Head of caudate nucleus (tissue), 42 donors: ENCODE data around the gene GNB3.
"Not testable (repeated sequence)": the region's sequence is repeated elsewhere in the genome, so short reads cannot be mapped to it uniquely, and the experiment has no call there.

Source experiments
- DNase-seq, 42 donors: peaks; one replicate each; pipeline versions ENCODE4 v3.0.0 to v3.0.0-alpha.2; 2020 to 2021; ENCODE audit warnings: mixed read lengths in 7 of 42
- intact Hi-C: fragments of 100-400 bp; cut with DNase I; formaldehyde crosslinking; loops from one replicate; pipeline ENCODE4 v1.15.0; 2022

The GNB3 gene

GRCh38 chr12:6869049-6870021 lies 28.6 kb downstream of the GNB3 start:
- peak; percentile 53 to 94 (median 85) for DNase-seq
- intact Hi-C loops = no loop called here

GRCh38 chr12:6870304-6870703 lies 29.6 kb downstream of the GNB3 start:
- peak in 1 of 42 donors; percentile 21 for DNase-seq
- intact Hi-C loops = not testable (repeated sequence)

DNA sequence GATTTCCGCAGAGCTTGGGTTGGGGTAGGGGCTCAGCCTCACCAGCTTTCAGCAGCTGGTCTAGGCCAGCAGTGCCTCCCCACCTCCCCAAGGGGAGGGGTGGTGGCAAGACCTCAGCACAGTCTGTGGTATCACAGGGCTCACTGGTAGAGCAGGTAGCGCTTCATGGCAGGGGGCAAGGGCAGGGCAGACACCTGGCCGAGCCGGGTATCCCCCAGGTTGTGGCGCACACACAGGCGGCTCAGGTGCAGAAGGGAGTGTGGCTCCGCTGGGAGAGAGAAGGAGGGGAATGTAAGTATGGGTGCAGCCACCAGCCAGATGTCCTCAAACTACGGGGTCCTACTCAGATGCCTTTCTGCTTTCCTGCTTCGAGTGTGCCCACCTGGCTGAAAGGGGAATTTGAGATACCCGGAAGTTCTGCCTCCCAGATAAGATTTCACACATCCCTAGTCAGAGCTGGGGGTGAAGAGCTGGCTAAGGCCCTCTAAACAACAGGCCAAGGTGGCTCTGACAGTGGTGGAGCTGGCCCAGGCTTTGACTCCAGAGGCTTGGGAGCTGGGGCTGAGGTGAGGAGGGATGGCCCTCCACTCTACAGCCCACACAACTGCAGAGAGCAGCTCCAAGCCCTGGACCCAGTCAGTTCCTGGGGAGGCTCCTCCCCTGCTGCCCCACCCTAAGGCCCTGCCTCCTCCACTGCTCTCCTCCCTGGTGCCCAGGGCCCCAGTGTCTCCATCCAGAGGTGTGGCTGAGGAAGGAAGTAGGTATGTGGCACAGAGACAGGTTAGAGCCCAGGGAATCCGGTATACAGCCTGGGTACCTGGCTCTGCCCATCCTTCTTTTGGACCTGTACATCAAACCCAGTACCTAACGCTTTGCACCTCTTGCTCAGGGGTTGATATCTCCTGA lies 30.6 kb downstream of the GNB3 start:
- intact Hi-C loops = no loop called here
- DNase-seq = no peak

- peak; percentile 65 to 92 (median 84) for DNase-seq
- intact Hi-C loops = loop anchor here (2.0 kb wide), 1 partner anchor 18 kb away; no protein-coding TSS in a partner anchor
Measured at GRCh38 chr12:6872073-6873048, 31.6 kb downstream of the GNB3 start.

GRCh38 chr12:6873094-6874014 lies 32.6 kb downstream of the GNB3 start, which contains the start of gene SPSB2:
Gene SPSB2 (minus strand): TSS chr12:6873303. CDS start chr12:6872901, 402 bp downstream.
- intact Hi-C loops = loop anchor here (2.0 kb wide), 1 partner anchor 17 kb away; no protein-coding TSS in a partner anchor
- peak; percentile 85 to 98 (median 96) for DNase-seq

GRCh38 chr12:6874015-6874368 lies 33.3 kb downstream of the GNB3 start:
- intact Hi-C loops, DNase-seq: not testable (repeated sequence)

GRCh38 chr12:6879824-6880223 lies 39.1 kb downstream of the GNB3 start:
- DNase-seq, intact Hi-C loops: not testable (repeated sequence)

- DNase-seq = no peak
Measured at GRCh38 chr12:6883252-6883651, 42.5 kb downstream of the GNB3 start.

DNA sequence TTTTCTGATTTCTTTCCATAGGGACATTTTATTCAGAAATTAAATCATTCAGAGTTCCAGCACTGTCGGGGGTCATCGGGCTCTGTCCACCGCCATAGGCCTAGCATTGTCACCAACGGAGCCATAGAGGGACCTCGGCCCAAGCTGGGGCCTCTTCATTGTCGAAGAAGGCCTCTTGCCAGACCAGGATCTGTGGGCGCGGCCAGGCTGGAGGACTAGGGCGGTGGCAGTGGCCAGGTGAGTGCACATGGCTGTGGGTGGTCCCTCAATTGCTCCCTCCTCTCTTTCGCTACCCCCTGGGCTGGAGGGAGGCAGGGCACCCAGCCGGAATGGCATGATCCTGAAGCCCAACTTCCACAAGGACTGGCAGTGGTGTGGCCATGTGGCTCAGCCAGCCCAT lies 43.0 kb downstream of the GNB3 start:
- no peak for DNase-seq
- intact Hi-C loops = no loop called here

More at GRCh38 chr12:6883252-6883651, 42.5 kb downstream of the GNB3 start:
- intact Hi-C loops = no loop called here

DNA sequence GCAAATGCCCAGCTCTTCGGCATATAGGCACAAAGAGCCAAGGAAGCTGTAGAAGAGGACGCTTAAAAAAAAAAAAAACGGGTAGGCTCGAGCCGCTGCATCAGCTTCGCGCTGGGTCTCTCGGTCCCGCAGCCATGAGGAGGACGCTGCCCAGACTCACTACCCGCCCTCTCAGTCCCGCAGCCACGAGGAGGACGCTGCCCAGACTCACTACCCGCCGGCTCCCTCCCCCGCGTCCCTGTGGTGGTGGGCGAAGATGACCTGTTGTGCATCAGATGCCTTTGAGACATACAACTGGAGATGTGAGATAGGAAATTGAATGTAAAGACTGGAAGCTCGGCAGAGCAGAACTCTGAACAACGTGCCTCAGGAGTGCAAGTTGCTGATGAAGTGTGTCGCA lies 43.8 kb downstream of the GNB3 start:
- intact Hi-C loops = no loop called here
- no peak for DNase-seq

GRCh38 chr12:6886206-6886999 lies 45.7 kb downstream of the GNB3 start:
- DNase-seq, intact Hi-C loops: not testable (repeated sequence)

GRCh38 chr12:6887460-6887859 lies 46.7 kb downstream of the GNB3 start:
- intact Hi-C loops = no loop called here
- DNase-seq = no peak

- intact Hi-C loops = no loop called here
- no peak for DNase-seq
Measured at GRCh38 chr12:6888360-6888759, 47.6 kb downstream of the GNB3 start.

DNA sequence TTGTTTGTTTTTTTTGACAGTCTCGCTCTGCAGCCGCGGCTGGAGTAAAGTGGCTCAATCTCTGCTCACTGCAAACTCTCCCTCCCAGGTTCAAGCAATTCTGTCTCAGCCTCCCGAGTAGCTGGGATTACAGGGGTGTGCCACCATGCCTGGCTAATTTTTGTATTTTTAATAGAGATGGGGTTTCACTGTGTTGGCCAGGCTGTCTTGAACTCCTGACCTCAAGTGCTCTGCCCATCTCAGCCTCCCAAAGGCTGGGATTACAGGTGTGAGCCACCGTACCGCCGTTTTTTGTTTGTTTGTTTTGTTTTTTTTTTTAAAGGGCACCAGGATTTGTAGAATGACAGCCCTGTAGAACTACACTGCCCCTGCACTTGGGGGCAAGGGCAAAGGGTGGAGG lies 48.1 kb downstream of the GNB3 start:
- intact Hi-C loops, DNase-seq: not testable (repeated sequence)

GRCh38 chr12:6889775-6890573 lies 49.2 kb downstream of the GNB3 start:
- intact Hi-C loops = loop anchor here (2.0 kb wide), 2 partner anchors 17 to 37 kb away; partner anchors contain the start of genes SPSB2 and USP5
- DNase-seq = not testable (repeated sequence)
